HG02973 (cell line): ENCODE data around the gene NFKBIA.
"Not testable (repeated sequence)": the region's sequence is repeated elsewhere in the genome, so short reads cannot be mapped to it uniquely, and the experiment has no call there.

ENCODE experiments used
- ATAC-seq: cut with Tn5 transposase; IDR thresholded peaks from one replicate; pipeline ENCODE4 v1.9.1; 2021; ENCODE audit warnings: moderate library complexity; ENCODE audit not compliant: unreplicated experiment

Gene NFKBIA

DNA sequence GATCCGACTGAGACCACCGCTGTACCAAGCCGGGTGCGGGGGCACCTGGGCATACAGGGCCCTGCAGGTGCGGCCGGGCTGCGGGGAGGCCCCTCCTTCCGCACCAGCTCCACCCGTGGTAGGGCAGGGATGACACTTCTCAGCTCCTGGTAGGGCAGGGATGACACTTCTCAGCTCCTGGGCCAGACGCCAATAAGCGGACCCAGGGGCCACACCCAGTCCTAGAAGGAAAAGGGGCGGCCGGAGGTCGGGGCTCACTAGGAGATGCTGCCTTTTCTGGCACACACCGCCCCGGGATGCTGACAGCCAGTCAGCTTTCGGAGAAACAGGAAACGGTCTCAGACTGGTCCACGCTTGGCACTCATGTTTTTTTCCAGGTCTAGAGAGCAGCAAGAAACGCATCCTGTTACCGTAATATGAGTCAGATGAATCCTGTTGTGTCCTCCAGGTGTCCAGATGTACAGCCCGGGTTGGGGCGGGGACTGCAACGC lies 34.8 kb downstream of the NFKBIA start:
- no peak for ATAC-seq

GRCh38 chr14:35368583-35369392 lies 35.8 kb downstream of the NFKBIA start:
- ATAC-seq, result no peak

DNA sequence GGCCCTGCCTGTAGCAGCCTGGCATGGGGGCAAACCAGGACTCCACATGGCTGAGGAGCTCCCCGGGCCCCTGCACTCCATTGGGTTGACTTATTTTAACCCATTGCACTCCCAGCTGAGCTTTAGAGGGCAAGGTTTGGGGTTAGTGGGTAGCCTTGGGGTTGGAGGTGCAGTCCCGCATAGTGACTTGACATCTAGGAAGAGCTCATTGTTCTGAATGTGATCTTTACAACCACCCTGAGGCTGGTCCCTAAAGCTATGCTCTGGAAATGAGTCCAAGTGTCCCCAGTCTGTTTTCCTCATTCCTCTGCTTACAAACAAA lies 36.4 kb downstream of the NFKBIA start:
- ATAC-seq, result no peak

DNA sequence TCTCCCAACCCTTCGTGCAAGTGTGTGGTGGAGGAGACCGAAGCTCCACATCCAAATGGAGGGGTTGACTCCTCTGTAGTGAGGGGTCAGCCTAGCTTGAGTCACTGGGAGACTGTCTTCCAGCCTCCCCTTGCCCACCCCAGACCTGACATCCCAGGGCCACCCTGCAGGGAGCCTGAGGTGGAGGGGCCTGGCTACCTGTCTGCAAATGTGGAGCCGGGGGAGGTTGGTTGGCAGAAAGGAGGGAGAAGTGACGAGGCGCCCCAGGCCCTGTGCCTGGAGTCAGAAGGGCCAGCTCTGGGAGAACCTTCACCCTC lies 37.5 kb downstream of the NFKBIA start:
- ATAC-seq, result no peak

DNA sequence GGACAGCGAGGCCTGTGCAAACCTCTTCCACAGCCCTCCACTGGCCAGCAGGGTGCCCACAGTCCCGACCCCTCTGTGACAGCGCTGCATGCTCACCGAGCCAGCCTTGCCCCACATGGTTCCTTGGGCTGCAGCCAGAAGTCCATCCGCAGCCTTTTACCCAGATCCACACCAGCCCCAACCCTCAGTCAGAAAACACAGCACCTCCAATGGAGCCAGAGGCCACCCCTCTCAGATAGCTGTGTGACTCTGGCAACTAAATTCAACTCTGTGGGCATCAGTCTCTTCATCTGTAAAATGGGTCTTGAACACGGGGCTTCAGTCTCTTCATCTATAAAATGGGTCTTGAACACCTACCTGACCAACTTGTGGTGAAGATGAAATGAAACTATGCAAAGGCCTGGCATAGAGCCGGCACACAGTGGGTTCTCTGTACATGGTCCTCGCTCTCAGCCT lies 38.0 kb downstream of the NFKBIA start:
- no peak for ATAC-seq

DNA sequence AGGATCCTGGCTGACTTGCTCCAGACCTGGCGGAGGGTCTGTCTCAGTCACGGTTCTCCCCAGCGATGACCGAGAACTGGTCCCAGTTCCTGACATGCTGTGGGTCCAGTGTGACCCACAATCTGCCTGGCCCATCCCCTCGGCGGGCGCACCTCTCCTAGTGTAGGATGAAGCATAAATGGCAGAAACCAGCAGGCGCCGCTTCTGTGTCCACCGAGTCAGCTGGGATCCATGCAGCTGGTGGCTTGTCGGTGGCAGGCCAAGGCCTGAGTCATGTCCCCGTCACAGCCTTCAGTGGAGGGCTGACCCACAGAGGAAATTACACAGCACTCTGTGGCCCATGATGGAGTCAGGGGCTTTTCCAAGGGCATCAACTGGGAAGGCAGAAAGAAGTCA lies 38.5 kb downstream of the NFKBIA start:
- ATAC-seq, result no peak

DNA sequence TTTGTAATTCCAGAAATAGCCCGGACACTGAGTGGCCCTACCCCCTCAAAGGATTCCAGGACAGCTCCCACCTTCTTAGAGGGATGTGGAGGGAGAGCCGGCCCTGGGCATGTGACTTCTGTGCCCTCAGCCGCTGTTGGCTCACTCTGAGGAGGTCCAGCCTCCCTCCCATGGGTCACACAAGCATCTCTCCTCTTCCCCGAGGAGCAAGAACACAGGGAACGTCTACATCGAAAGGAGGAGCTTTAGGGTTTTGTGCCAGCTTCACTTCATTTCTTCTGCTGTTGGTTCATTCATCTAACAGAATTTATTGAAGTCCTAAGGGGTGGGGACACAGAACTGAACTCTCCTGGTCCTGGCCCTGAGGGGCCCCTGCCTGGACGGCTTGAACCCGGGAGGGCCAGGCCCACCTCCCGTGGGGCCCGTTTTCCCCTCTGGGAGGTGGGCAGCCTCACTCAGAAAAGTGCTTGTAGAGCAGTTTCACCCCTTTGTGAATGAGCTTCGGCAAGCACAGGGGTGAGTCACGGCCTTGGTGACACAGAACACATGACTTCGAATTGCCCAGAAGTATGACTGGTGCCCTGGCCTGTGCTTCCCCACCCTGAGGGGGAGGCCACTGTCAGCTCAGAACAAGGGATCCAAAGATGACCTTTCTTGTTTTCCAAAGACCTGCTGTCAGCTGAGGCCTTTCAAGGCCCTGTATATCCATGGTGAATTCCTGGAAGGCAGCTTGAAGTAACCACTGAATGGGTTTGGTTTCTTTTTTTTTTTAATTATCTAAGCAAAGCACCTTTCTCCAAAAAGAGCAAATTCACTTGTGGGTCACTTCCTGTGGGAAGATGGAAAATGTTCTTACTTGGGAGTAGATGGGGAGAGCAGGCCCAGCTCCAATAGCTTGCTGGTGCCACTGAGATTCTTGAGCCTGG lies 39.2 kb downstream of the NFKBIA start:
- no peak for ATAC-seq

DNA sequence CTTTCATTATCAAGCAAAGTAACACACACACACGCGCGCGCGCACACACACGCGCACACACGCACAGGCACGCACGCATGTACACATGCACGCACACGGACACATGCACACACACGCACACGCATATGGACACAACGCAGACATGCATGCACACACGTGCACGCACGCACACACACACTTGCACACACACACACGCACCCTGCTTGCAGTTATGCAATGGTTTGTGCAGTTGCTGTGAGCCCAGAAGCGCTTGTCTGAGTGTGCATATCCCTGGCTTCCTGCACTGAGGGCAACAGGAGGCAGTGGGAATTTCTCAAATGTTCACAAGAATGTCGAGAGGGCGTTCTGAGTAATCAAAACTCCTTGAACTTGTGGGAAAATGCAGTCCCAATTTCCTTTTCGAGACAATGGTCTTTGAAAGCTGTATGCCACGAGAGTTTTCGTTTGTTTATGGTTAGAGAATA lies 41.6 kb downstream of the NFKBIA start:
- no peak for ATAC-seq

DNA sequence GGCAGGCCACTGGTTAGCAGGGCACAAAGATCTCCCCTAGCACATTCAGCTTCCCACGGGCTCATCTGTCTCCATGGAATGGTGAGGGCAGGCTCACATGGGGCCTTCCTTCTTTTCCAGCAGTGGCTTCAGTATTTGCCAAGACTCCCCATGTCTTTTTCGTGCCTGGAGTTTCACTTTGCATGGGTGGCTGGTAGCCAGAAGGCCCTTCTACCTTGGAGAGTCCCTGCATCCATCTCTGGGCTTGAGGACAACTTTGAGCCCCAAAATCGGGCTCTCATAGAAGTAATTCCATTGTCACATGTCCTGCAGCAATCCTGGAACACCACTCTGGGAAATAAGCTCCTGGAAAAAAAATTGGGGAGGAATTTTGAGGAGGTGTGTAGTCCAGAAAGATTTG lies 42.1 kb downstream of the NFKBIA start:
- ATAC-seq, result no peak

DNA sequence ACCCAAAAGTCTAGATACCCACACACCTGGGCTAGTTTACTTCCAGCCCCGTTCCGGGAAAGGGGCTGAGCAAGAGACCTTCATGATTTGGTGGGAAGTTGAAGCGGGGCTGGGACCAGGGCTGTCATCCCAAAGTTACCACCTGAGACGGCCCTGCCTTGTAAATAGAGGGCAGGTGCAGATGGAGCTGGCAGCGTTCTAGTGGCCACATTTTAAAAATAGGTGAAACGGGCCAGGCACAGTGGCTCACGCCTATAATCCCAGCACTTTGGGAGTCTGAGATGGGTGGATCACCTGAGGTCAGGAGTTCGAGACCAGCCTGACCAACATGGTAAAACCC lies 43.4 kb downstream of the NFKBIA start:
- no peak for ATAC-seq

- ATAC-seq, result not testable (repeated sequence)
These were observed 44.9 kb downstream of the NFKBIA start for GRCh38 chr14:35359655-35360054.

GRCh38 chr14:35355981-35356841 lies 48.3 kb downstream of the NFKBIA start:
- ATAC-seq, result no peak

GRCh38 chr14:35355235-35355634 lies 49.3 kb downstream of the NFKBIA start:
- ATAC-seq, result not testable (repeated sequence)

DNA sequence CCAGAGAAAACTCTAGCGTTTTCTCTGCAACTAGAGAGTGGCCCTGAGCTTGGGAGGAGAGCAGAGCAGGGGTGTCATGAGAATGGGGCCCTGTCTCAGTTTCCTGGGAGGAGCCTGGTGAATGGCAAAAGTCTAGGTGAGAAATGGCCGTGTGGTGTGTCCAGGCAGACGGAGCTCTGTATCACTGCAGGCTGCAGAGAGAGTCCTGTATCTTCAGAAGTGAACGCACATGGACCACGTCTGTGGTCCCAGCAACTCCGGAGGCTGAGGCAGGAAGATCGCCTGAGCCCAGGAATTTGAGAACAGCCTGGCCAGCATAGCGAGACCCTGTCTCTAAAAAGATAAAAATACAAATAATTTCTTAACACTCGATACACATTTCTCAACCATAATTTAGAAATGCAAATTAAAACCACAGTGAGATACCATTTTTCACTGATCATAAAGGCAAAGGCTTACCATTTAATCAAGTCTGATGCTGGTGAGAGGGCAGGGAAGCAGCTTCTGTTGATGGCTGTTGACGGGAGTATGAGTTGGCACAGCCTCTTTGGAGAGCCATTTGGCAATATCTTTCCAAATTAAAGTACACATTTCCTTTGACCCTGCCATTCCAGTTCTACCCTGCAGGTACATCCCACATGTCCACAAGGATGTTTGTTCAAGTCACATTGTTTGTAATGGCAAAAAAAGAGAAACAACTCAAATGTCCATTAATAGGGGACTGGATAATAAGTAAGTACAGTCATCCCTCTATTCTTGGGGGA lies 51.0 kb downstream of the NFKBIA start:
- no peak for ATAC-seq

DNA sequence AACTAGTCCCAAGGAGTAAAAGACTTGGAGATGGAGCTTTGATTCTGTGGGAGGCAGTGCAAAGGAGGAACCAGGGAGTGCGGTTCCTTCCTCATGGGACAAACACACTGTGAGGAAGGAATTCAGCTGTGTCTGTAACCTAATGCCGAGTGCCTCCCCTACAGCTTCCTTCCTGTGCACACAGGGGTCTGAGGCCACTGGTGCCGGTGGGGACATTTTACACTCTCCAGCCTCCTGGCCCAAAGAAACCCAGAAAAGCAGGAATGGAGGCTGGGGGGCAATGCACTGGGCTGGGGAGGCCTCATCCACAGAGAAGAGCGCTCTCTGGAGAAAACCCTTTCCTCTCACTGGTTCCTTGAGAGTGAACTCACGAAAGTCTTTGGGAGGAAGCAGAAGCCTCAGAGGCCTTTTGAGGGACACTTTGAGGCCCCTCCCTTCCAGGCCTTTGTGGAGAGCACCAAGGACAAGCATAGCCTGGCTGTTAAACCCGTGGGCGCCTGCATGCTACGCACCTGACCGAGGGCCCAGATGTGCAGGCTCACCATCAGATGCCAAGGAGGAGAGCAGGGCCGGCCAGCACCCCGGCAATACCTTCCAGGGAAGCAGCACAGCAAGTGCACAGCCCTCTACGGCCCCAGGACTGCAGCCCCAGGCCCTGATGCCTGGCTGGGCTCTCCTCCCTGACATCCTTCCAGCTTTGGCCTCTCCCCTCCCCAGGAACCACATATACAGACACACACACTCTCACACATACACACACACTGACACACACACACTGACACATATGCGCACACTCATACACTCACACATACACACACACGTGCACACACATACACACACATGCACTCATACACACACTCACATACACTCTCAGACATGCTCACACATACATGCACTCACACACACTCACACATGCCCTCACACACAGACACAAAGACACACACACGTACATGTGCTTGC lies 52.0 kb downstream of the NFKBIA start:
- no peak for ATAC-seq

DNA sequence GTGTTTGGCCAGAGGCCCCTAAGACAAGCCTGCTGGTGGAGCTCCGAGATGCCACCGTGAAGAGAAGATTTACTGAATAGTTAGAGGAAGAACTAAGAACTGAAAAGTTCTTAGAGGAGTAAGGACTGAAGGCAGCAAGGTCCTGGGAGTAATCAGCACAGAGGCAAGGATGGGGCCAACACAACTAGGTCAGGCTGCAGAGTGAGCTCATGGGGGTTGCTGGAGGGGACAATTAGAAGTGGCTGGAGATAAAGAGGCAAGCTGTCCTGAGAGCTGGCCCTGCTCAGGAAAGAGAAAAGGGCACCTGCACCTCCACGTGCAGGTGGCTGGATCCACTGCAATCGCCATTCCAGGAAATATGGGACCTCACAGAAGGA lies 52.7 kb downstream of the NFKBIA start:
- ATAC-seq, result no peak
